ENCODE data around the gene PDZRN4. TPM values are rescaled to one million over a fixed set of nuclear protein-coding genes. Genes with fewer than 3 reads are reported as not detected.

PDZRN4 gene
- total RNA-seq, 1 donor from 2014 or later = 0.75 TPM

GRCh38 chr12:41441180-41441579, 253.1 kb downstream of the PDZRN4 start:
- ATAC-seq = no peak
- TF ChIP-seq, protein P1, sequence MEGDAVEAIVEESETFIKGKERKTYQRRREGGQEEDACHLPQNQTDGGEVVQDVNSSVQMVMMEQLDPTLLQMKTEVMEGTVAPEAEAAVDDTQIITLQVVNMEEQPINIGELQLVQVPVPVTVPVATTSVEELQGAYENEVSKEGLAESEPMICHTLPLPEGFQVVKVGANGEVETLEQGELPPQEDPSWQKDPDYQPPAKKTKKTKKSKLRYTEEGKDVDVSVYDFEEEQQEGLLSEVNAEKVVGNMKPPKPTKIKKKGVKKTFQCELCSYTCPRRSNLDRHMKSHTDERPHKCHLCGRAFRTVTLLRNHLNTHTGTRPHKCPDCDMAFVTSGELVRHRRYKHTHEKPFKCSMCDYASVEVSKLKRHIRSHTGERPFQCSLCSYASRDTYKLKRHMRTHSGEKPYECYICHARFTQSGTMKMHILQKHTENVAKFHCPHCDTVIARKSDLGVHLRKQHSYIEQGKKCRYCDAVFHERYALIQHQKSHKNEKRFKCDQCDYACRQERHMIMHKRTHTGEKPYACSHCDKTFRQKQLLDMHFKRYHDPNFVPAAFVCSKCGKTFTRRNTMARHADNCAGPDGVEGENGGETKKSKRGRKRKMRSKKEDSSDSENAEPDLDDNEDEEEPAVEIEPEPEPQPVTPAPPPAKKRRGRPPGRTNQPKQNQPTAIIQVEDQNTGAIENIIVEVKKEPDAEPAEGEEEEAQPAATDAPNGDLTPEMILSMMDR (IDR thresholded peaks at IDR 0.05) = no peak
- Histone ChIP-seq H3K9me3 (no peaks in the 10 kb centered on the region), H3K27ac (no peak overlapping the region), H3K4me1 (no peaks in the 10 kb centered on the region), H3K27me3 (no peaks in the 10 kb centered on the region), H3K36me3 (no peaks in the 10 kb centered on the region), H3K4me3 (no peak overlapping the region)
- DNase-seq = no peak
- intact Hi-C loops (cut with DNase I) = no loop called here

- TF ChIP-seq, protein P1 (IDR thresholded peaks at IDR 0.05) = no peak
Measured at GRCh38 chr12:41442896-41443295, 254.8 kb downstream of the PDZRN4 start.

GRCh38 chr12:41443690-41444089, 255.6 kb downstream of the PDZRN4 start:
- H3K9me3 ChIP-seq = no peaks in the 10 kb centered on the region
- no peak overlapping the region for H3K4me3 ChIP-seq
- ATAC-seq = no peak
- H3K36me3 ChIP-seq = no peaks in the 10 kb centered on the region
- H3K27ac ChIP-seq = no peak overlapping the region
- no peaks in the 10 kb centered on the region for H3K27me3 ChIP-seq
- intact Hi-C loops (cut with DNase I) = no loop called here
- no peak for DNase-seq
- TF ChIP-seq, protein P1 (IDR thresholded peaks at IDR 0.05) = no peak
- no peaks in the 10 kb centered on the region for H3K4me1 ChIP-seq

More at GRCh38 chr12:41442896-41443295, 254.8 kb downstream of the PDZRN4 start:
- intact Hi-C loops (cut with DNase I) = no loop called here
- ATAC-seq (no peak), DNase-seq (no peak)
- Histone ChIP-seq H3K9me3 (no peaks in the 10 kb centered on the region), H3K27me3 (no peaks in the 10 kb centered on the region), H3K4me1 (no peaks in the 10 kb centered on the region), H3K4me3 (no peak overlapping the region), H3K36me3 (no peaks in the 10 kb centered on the region), H3K27ac (no peak overlapping the region)

GRCh38 chr12:41452838-41453407, 264.8 kb downstream of the PDZRN4 start:
- H3K4me3 ChIP-seq = no peak overlapping the region
- intact Hi-C loops (cut with DNase I) = no loop called here
- H3K36me3 ChIP-seq = no peaks in the 10 kb centered on the region
- no peaks in the 10 kb centered on the region for H3K27me3 ChIP-seq
- TF ChIP-seq, protein P1 (IDR thresholded peaks at IDR 0.05) = no peak
- H3K9me3 ChIP-seq = no peaks in the 10 kb centered on the region
- ATAC-seq (no peak), DNase-seq (no peak)
- H3K27ac ChIP-seq = no peak overlapping the region
- H3K4me1 ChIP-seq = no peaks in the 10 kb centered on the region

DNA sequence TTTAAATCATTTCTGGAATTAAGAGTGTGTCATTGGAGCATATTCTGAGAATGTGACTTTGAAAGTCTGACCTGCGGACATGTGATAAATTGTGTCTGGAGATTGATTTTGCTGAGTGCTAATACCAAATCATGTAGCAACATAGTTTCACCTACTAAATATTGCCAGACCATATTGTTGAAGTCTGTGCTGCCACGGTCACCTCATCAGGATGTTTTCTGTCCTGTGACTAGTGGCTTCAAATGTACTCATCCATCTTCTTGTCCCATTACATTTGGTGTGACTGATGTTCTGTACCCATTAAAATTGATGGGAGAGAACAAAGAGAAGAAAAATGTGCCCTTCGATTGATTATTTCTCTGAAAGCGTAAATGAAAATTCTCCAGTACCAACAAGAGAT, 265.3 kb downstream of the PDZRN4 start:
- TF ChIP-seq, protein P1 (IDR thresholded peaks at IDR 0.05) = no peak
- intact Hi-C loops (cut with DNase I) = no loop called here

More for the DNA sequence above, 265.3 kb downstream of the PDZRN4 start:
- no peaks in the 10 kb centered on the region for H3K4me1 ChIP-seq
- no peak overlapping the region for H3K27ac ChIP-seq
- ATAC-seq = no peak
- H3K9me3 ChIP-seq = no peaks in the 10 kb centered on the region
- no peaks in the 10 kb centered on the region for H3K36me3 ChIP-seq
- H3K27me3 ChIP-seq = no peaks in the 10 kb centered on the region
- no peak overlapping the region for H3K4me3 ChIP-seq
- DNase-seq = no peak
